A549 treated with CORT108297 at 1 μM for 4 hours (cell line): ENCODE data around the gene GM2A. TPM values are rescaled to one million over a fixed set of nuclear protein-coding genes. Genes with fewer than 3 reads are reported as not detected.

Experiments used
- total RNA-seq: library from RNA; stranded (reverse); fragments of 200-300 nt; extraction: Qiagen RNA extraction; gene quantifications from 5 replicates; pipeline ENCODE4 v1.2.3, GENCODE V29; 2022

Gene GM2A
- total RNA-seq, result 15.7 to 18.1 TPM (median 16.3 TPM) in 5 replicates

DNA sequence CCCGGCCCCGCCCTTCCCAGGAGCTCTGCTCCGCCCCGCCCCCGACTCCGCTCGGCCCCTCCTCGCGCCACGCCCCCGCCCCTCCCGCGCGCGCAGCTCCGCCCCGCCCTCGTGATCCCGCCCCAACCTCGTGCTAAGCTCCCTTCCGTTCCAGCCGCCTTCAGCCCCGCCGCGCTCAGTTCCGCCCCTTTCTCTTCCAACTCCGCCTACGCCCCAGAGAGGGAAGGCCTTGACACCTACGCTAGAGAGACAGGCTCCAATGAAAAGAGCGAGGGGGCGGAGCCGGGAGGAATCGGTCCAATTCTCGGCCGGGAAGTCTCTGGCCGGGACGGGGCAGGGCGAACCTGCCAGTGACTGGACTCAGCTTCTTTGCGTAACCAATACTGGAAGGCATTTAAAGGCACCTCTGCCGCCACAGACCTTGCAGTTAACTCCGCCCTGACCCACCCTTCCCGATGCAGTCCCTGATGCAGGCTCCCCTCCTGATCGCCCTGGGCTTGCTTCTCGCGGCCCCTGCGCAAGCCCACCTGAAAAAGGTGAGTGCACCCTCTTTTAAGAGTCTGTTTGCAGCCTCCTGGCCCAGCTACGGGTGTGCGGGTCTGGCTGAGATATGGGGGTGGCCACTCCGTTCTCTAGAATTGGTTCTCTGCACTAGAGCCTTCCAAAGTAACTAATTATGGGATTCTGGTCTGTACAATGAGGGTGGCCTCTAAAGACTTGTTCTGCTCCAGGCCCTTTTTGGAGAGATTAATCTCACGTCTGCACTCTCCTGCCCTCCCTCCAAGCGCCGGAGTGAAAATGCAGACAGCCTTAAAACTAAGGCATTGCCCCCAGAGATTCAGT lies at the start of gene GM2A:
GM2A (plus strand) TSS at position 424 of the 843 bp plus-strand sequence; CDS start at position 456, 32 bp downstream.

DNA sequence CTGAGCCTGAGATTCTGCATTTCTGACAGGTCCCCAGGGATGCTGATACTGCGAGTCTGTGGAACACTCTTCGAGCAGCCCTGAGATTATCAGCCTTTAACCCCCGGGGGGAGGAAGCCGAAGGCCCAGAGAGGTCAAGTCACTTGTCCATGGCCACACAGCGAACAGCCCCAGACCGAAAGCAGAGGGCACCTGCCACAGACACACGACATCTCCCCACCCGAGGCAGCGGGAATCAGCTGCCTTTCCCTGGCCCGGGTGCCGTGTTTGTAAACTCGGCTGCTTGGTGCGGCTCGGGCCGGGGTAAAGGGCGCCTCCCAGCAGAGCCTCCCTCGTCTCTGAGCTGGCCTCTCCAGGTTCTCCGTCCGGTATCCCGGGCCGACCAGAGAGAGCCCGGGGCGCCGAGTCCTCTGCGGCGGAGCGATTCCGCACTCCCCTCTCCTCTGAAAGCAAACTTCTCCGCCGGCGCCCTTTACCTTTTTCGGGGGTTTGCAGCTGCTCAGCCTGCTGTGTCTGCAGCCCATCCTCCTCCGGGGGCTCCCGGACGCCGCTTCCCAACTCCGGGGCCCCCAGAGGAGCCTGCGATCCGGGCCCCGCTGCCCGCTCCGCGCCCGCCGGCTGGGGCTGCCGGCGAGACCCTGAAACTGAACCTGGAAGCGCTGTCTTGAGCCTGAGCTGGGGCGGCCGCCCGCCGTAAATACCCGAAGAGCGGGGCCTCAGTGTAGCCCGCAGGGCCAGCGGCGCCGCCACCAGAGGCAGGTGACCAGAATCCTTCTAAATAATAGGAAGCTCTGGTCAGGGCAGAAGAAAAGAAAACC lies 29.3 kb upstream of the GM2A start, which contains the start of gene CCDC69:
CCDC69 (minus strand) TSS at position 646 of the 818 bp plus-strand sequence; CDS start at position 524, 122 bp downstream.

DNA sequence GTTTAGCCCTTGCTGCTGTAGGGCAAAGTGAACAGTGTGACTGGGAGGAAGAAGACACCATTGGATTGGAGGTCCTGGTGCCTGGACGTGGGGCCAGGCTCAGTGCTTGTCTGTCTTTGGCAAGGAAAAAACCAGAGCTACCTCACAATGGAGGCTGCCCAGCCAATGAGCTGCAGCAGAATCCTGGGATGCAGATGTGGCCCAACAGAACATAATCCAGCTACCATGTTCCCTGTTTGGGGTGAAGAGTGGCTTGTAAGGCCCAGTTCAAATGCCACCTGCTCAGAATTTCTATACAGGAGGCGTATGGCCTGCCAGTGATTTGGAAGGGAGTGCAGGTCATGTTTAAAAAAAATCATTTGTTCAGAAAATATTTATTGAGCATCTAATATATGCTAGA lies 50.7 kb downstream of the GM2A start, which contains the start of gene SLC36A3:
SLC36A3 (minus strand) TSS at position 101 of the 400 bp plus-strand sequence. CDS start 412 bp downstream, outside the sequence.

Other genes with a start within 250 kb of the GM2A start
- 14.1 to 19.8 TPM (median 17.1 TPM) in 5 replicates for gene GPX3, start 232.6 kb upstream of the GM2A start, total RNA-seq
- 121 to 144 TPM (median 134 TPM) in 5 replicates for gene TNIP1, start 172.2 kb upstream of the GM2A start, total RNA-seq
- 36.3 to 42.8 TPM (median 40.1 TPM) in 5 replicates for gene ANXA6, start 95.4 kb upstream of the GM2A start, total RNA-seq
- gene CCDC69, start 29.1 kb upstream of the GM2A start, total RNA-seq, result 1.3 to 1.9 TPM (median 1.7 TPM) in 5 replicates
- gene SLC36A3, start 50.6 kb downstream of the GM2A start, total RNA-seq, result not detected in 5 replicates
- gene SLC36A2, start 94.4 kb downstream of the GM2A start, total RNA-seq, result not detected in 5 replicates
- 9.0 to 10.4 TPM (median 9.5 TPM) in 5 replicates for gene SLC36A1, start 194.4 kb downstream of the GM2A start, total RNA-seq